Activated CD8-positive, alpha-beta T cell treated with anti-CD3 and anti-CD28 coated beads for 36 hours (primary cell): ENCODE measurements around the gene HORMAD2. TPM values are rescaled to one million over a fixed set of nuclear protein-coding genes. Genes with fewer than 3 reads are reported as not detected.

Source experiments
- ATAC-seq: fragments of 200-7000 bp; cut with Tn5 transposase; one replicate; pipeline ENCODE4 v1.10.0; 2021; ENCODE audit warnings: mild to moderate bottlenecking, moderate library complexity
- CTCF ChIA-PET: fragments of 350-600 bp; sonication (Branson Sonifier 250); formaldehyde crosslinking; loops from one replicate; lab custom pipeline; 2021; ENCODE audit warnings: antibody characterized with exemption; lab: Charles Lee
- POLR2A ChIA-PET: fragments of 350-600 bp; sonication (Branson Sonifier 250); formaldehyde crosslinking; loops from one replicate; lab custom pipeline; 2021; ENCODE audit warnings: antibody characterized with exemption; lab: Charles Lee
- DNase-seq: peaks from one replicate; pipeline ENCODE4 v3.0.0-alpha.2; 2020
- H3K27ac Mint-ChIP-seq: one replicate; pipeline ENCODE4 v1.8.0; 2021; ENCODE audit warnings: mild to moderate bottlenecking, mixed read lengths
- H3K27me3 Mint-ChIP-seq: one replicate; pipeline ENCODE4 v1.8.0; 2021; ENCODE audit warnings: mixed read lengths
- H3K36me3 Mint-ChIP-seq: one replicate; pipeline ENCODE4 v1.8.0; 2021; ENCODE audit warnings: low read depth, mixed read lengths
- H3K4me1 Mint-ChIP-seq: one replicate; pipeline ENCODE4 v1.8.0; 2021; ENCODE audit warnings: low read depth, mixed read lengths
- H3K4me3 Mint-ChIP-seq: one replicate; pipeline ENCODE4 v1.8.0; 2021; ENCODE audit warnings: mild to moderate bottlenecking, moderate library complexity, mixed read lengths
- H3K9me3 Mint-ChIP-seq: one replicate; pipeline ENCODE4 v1.8.0; 2021; ENCODE audit warnings: mixed read lengths
- CTCF ChIP-seq: fragments of 200-600 bp; IDR thresholded peaks from one replicate; pipeline ENCODE4 v1.8.0; 2022; ENCODE audit warnings: antibody characterized with exemption, mild to moderate bottlenecking
- intact Hi-C: fragments of 100-400 bp; cut with micrococcal nuclease; formaldehyde crosslinking; loops from one replicate; pipeline ENCODE4 v1.10.0; 2022
- total RNA-seq, 2 experiments: library from RNA; stranded (reverse); gene quantifications; one replicate each; pipeline ENCODE4 v1.2.3, GENCODE V29; 2021

Gene HORMAD2
- total RNA-seq, 2 experiments from 2014 or later, result not detected

- Mint-ChIP-seq H3K36me3 (no peaks in the 10 kb centered on the region), H3K4me3 (no peak overlapping the region), H3K4me1 (peaks cover 90% of the 10 kb centered on the region), H3K9me3 (no peaks in the 10 kb centered on the region), H3K27me3 (no peaks in the 10 kb centered on the region), H3K27ac (peak overlapping the region; percentile 95)
- no peak for DNase-seq
- no peak for TF ChIP-seq CTCF
- ATAC-seq, result no peak
- POLR2A ChIA-PET, result interaction anchor here (0.6 to 2.3 kb wide), 6 partner anchors 9 to 75 kb away, joined by 3 to 10 read pairs (median 4); no protein-coding TSS in a partner anchor
- intact Hi-C loops, result no loop called here
- CTCF ChIA-PET, result interaction anchor here (1.2 to 2.2 kb wide), 3 partner anchors 24 to 73 kb away, joined by 5 to 12 read pairs (median 5); no protein-coding TSS in a partner anchor
Observed at GRCh38 chr22:30182815-30183214, 102.6 kb downstream of the HORMAD2 start.

GRCh38 chr22:30183271-30183670 is 103.0 kb downstream of the HORMAD2 start:
- intact Hi-C loops, result no loop called here
- Mint-ChIP-seq H3K4me1 (peaks cover 87% of the 10 kb centered on the region), H3K27ac (peak overlapping the region; percentile 95), H3K27me3 (no peaks in the 10 kb centered on the region), H3K4me3 (peak overlapping the region; percentile 42), H3K9me3 (no peaks in the 10 kb centered on the region), H3K36me3 (no peaks in the 10 kb centered on the region)
- DNase-seq (no peak), ATAC-seq (no peak)
- POLR2A ChIA-PET, result interaction anchor here (1.1 to 2.0 kb wide), 3 partner anchors 8 to 13 kb away, joined by 4 to 10 read pairs (median 4); no protein-coding TSS in a partner anchor
- CTCF ChIA-PET, result interaction anchor here (1.0 to 2.2 kb wide), 3 partner anchors 10 to 25 kb away, joined by 3 to 12 read pairs (median 5); no protein-coding TSS in a partner anchor
- TF ChIP-seq CTCF, result no peak

GRCh38 chr22:30183861-30184278 is 103.6 kb downstream of the HORMAD2 start:
- no peak for TF ChIP-seq CTCF
- peak overlapping the region; percentile 95 for H3K27ac Mint-ChIP-seq
- DNase-seq (peak; percentile 47), ATAC-seq (peak; percentile 65)
- peaks cover 87% of the 10 kb centered on the region for H3K4me1 Mint-ChIP-seq
- peak overlapping the region; percentile 42 for H3K4me3 Mint-ChIP-seq
- POLR2A ChIA-PET, result no interaction called here
- intact Hi-C loops, result no loop called here
- H3K27me3 Mint-ChIP-seq, result no peaks in the 10 kb centered on the region
- H3K9me3 Mint-ChIP-seq, result no peaks in the 10 kb centered on the region
- CTCF ChIA-PET, result interaction anchor here (1.0 to 1.1 kb wide), 2 partner anchors 10 to 16 kb away, joined by 3 to 5 read pairs; no protein-coding TSS in a partner anchor
- no peaks in the 10 kb centered on the region for H3K36me3 Mint-ChIP-seq

- peak overlapping the region; percentile 95 for H3K27ac Mint-ChIP-seq
- peak; percentile 43 for DNase-seq
- peak; percentile 21 for ATAC-seq
- peaks cover 80% of the 10 kb centered on the region for H3K4me1 Mint-ChIP-seq
- H3K27me3 Mint-ChIP-seq, result no peaks in the 10 kb centered on the region
- no peak overlapping the region for H3K4me3 Mint-ChIP-seq
- no peaks in the 10 kb centered on the region for H3K36me3 Mint-ChIP-seq
- no peak for TF ChIP-seq CTCF
- ChIA-PET POLR2A (interaction anchor here (0.9 to 1.6 kb wide), 7 partner anchors 11 to 104 kb away, joined by 3 to 8 read pairs (median 5); partner anchors contain the start of gene LIF), CTCF (interaction anchor here (1.0 to 1.6 kb wide), 5 partner anchors 9 to 13 kb away, joined by 3 to 5 read pairs (median 3); no protein-coding TSS in a partner anchor)
- H3K9me3 Mint-ChIP-seq, result no peaks in the 10 kb centered on the region
- intact Hi-C loops, result no loop called here
Observed at GRCh38 chr22:30185129-30185528, 104.9 kb downstream of the HORMAD2 start.

- Mint-ChIP-seq H3K4me1 (peaks cover 83% of the 10 kb centered on the region), H3K36me3 (no peaks in the 10 kb centered on the region), H3K4me3 (no peak overlapping the region), H3K27ac (peak overlapping the region; percentile 95), H3K9me3 (no peaks in the 10 kb centered on the region), H3K27me3 (no peaks in the 10 kb centered on the region)
- intact Hi-C loops, result no loop called here
- no peak for TF ChIP-seq CTCF
- POLR2A ChIA-PET, result interaction anchor here (0.9 to 1.6 kb wide), 7 partner anchors 10 to 103 kb away, joined by 3 to 8 read pairs (median 5); partner anchors contain the start of gene LIF
- ATAC-seq, result no peak
- DNase-seq, result no peak
- CTCF ChIA-PET, result interaction anchor here (1.0 to 1.6 kb wide), 5 partner anchors 8 to 13 kb away, joined by 3 to 5 read pairs (median 3); no protein-coding TSS in a partner anchor
Observed at GRCh38 chr22:30185549-30185948, 105.3 kb downstream of the HORMAD2 start.
